Nephron progenitor cell (in vitro differentiated cells): Measurements from ENCODE around the gene RBM19.

Experiments used
- DNase-seq: peaks from one replicate; pipeline ENCODE4 v3.0.0; 2021
- H3K27ac Mint-ChIP-seq: 2 replicates; pipeline ENCODE4 v1.8.0; 2021; ENCODE audit warnings: mild to moderate bottlenecking, moderate library complexity, mixed read lengths
- H3K27me3 Mint-ChIP-seq: 2 replicates; pipeline ENCODE4 v1.8.0; 2021; ENCODE audit warnings: mild to moderate bottlenecking, low read depth, mixed read lengths; ENCODE audit not compliant: poor library complexity
- H3K36me3 Mint-ChIP-seq: 2 replicates; pipeline ENCODE4 v1.8.0; 2021; ENCODE audit warnings: low read depth, mixed read lengths
- H3K4me1 Mint-ChIP-seq: 2 replicates; pipeline ENCODE4 v1.8.0; 2021; ENCODE audit warnings: mixed read lengths
- H3K4me3 Mint-ChIP-seq: 2 replicates; pipeline ENCODE4 v1.8.0; 2021; ENCODE audit warnings: mild to moderate bottlenecking, moderate library complexity, mixed read lengths
- H3K9me3 Mint-ChIP-seq: 2 replicates; pipeline ENCODE4 v1.8.0; 2021; ENCODE audit warnings: mild to moderate bottlenecking, moderate library complexity, mixed read lengths
- CTCF ChIP-seq: fragments of 200-600 bp; sonication (generic); IDR thresholded peaks from 2 replicates; pipeline ENCODE4 v1.5.0; 2021; ENCODE audit warnings: antibody characterized with exemption

Gene RBM19

GRCh38 chr12:113955109-113955970, 10.8 kb downstream of the RBM19 start:
- Mint-ChIP-seq H3K27ac (no peak overlapping the region), H3K27me3 (no peaks in the 10 kb centered on the region), H3K36me3 (peaks cover 17% of the 10 kb centered on the region), H3K4me3 (no peak overlapping the region), H3K9me3 (no peaks in the 10 kb centered on the region), H3K4me1 (no peaks in the 10 kb centered on the region)
- peak; percentile 54 for DNase-seq
- peak; percentile 44 for TF ChIP-seq CTCF

GRCh38 chr12:113954547-113954946, 11.6 kb downstream of the RBM19 start:
- Mint-ChIP-seq H3K4me3 (no peak overlapping the region), H3K27me3 (no peaks in the 10 kb centered on the region), H3K4me1 (no peaks in the 10 kb centered on the region), H3K9me3 (no peaks in the 10 kb centered on the region), H3K36me3 (peaks cover 21% of the 10 kb centered on the region), H3K27ac (no peak overlapping the region)
- no peak for DNase-seq
- TF ChIP-seq CTCF, result no peak

- no peak overlapping the region for H3K4me3 Mint-ChIP-seq
- H3K27ac Mint-ChIP-seq, result no peak overlapping the region
- DNase-seq, result no peak
- TF ChIP-seq CTCF, result no peak
- no peaks in the 10 kb centered on the region for H3K9me3 Mint-ChIP-seq
- no peaks in the 10 kb centered on the region for H3K4me1 Mint-ChIP-seq
- H3K27me3 Mint-ChIP-seq, result no peaks in the 10 kb centered on the region
- H3K36me3 Mint-ChIP-seq, result peaks cover 37% of the 10 kb centered on the region
Measured at GRCh38 chr12:113950873-113951272, 15.3 kb downstream of the RBM19 start.

GRCh38 chr12:113949321-113950305, 16.5 kb downstream of the RBM19 start:
- no peak for DNase-seq
- Mint-ChIP-seq H3K4me1 (no peaks in the 10 kb centered on the region), H3K27me3 (no peaks in the 10 kb centered on the region), H3K36me3 (peaks cover 37% of the 10 kb centered on the region), H3K27ac (no peak overlapping the region), H3K9me3 (no peaks in the 10 kb centered on the region), H3K4me3 (no peak overlapping the region)
- no peak for TF ChIP-seq CTCF

GRCh38 chr12:113948151-113948914, 17.8 kb downstream of the RBM19 start:
- Mint-ChIP-seq H3K36me3 (peaks cover 36% of the 10 kb centered on the region), H3K9me3 (no peaks in the 10 kb centered on the region), H3K27ac (no peak overlapping the region), H3K27me3 (no peaks in the 10 kb centered on the region), H3K4me3 (no peak overlapping the region), H3K4me1 (no peaks in the 10 kb centered on the region)
- TF ChIP-seq CTCF, result no peak
- DNase-seq, result no peak
